Endothelial cell (in vitro differentiated cells): Measurements from ENCODE around the gene ASF1B. TPM values are rescaled to one million over a fixed set of nuclear protein-coding genes. Genes with fewer than 3 reads are reported as not detected.

Experiments
- DNase-seq: peaks from one replicate; pipeline ENCODE4 v3.0.0; 2021; ENCODE audit warnings: low spot score
- H3K27ac Mint-ChIP-seq: one replicate; pipeline ENCODE4 v1.8.0; 2021; ENCODE audit warnings: mixed read lengths, inconsistent platforms; ENCODE audit not compliant: unreplicated experiment
- H3K27me3 Mint-ChIP-seq: one replicate; pipeline ENCODE4 v1.8.0; 2021; ENCODE audit warnings: mild to moderate bottlenecking, moderate library complexity, mixed read lengths, inconsistent platforms; ENCODE audit not compliant: unreplicated experiment
- H3K36me3 Mint-ChIP-seq: one replicate; pipeline ENCODE4 v1.8.0; 2021; ENCODE audit warnings: mild to moderate bottlenecking, low read depth, mixed read lengths, inconsistent platforms; ENCODE audit not compliant: unreplicated experiment
- H3K4me1 Mint-ChIP-seq: one replicate; pipeline ENCODE4 v1.8.0; 2021; ENCODE audit warnings: mild to moderate bottlenecking, mixed read lengths, inconsistent platforms; ENCODE audit not compliant: unreplicated experiment
- H3K4me3 Mint-ChIP-seq: one replicate; pipeline ENCODE4 v1.8.0; 2021; ENCODE audit warnings: mild to moderate bottlenecking, mixed read lengths, inconsistent platforms; ENCODE audit not compliant: unreplicated experiment
- H3K9me3 Mint-ChIP-seq: one replicate; pipeline ENCODE4 v1.8.0; 2021; ENCODE audit warnings: mixed read lengths, inconsistent platforms; ENCODE audit not compliant: unreplicated experiment
- total RNA-seq: library from RNA; stranded (reverse); fragmentation: NEBNext Ultra II Directional; extraction: Animal tissue kit (Norgen Biotek cat#: 25700); gene quantifications from one replicate; pipeline ENCODE4 v1.2.1, GENCODE V29; 2021; ENCODE audit not compliant: unreplicated experiment
- TF ChIP-seq, protein P1 (sequence below): fragments of 200-600 bp; sonication (generic); IDR thresholded peaks from one replicate; pipeline ENCODE4 v1.5.0; 2021; ENCODE audit warnings: antibody characterized with exemption; ENCODE audit not compliant: unreplicated experiment

Gene ASF1B
- total RNA-seq, 1 donor from 2014 or later = 7.1 TPM

DNA sequence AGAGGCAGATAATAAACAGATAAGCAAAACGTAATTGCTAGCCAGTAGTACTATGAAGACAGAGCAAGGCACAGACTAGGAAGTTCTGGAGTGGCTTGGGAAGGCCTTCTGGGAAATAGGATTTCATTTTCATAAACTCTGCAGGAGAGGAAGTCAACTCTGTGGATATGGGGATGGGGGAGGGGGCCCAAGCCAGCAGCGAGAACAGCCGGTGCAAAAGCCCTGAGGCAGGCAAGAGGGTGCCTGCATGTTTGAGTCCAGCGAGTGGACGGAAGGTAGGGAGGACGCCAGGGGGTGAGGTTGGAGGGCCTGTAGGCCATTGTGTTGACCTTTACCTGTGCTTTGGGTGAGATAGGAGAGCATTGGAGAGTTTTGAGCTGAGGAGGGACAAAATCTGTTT, 9.0 kb upstream of the ASF1B start:
- Mint-ChIP-seq H3K27me3 (peaks cover 2% of the 10 kb centered on the region), H3K4me1 (peaks cover 15% of the 10 kb centered on the region), H3K36me3 (no peaks in the 10 kb centered on the region), H3K4me3 (no peak overlapping the region), H3K9me3 (no peaks in the 10 kb centered on the region), H3K27ac (no peak overlapping the region)
- no peak for DNase-seq
- TF ChIP-seq, protein P1, sequence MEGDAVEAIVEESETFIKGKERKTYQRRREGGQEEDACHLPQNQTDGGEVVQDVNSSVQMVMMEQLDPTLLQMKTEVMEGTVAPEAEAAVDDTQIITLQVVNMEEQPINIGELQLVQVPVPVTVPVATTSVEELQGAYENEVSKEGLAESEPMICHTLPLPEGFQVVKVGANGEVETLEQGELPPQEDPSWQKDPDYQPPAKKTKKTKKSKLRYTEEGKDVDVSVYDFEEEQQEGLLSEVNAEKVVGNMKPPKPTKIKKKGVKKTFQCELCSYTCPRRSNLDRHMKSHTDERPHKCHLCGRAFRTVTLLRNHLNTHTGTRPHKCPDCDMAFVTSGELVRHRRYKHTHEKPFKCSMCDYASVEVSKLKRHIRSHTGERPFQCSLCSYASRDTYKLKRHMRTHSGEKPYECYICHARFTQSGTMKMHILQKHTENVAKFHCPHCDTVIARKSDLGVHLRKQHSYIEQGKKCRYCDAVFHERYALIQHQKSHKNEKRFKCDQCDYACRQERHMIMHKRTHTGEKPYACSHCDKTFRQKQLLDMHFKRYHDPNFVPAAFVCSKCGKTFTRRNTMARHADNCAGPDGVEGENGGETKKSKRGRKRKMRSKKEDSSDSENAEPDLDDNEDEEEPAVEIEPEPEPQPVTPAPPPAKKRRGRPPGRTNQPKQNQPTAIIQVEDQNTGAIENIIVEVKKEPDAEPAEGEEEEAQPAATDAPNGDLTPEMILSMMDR = no peak

DNA sequence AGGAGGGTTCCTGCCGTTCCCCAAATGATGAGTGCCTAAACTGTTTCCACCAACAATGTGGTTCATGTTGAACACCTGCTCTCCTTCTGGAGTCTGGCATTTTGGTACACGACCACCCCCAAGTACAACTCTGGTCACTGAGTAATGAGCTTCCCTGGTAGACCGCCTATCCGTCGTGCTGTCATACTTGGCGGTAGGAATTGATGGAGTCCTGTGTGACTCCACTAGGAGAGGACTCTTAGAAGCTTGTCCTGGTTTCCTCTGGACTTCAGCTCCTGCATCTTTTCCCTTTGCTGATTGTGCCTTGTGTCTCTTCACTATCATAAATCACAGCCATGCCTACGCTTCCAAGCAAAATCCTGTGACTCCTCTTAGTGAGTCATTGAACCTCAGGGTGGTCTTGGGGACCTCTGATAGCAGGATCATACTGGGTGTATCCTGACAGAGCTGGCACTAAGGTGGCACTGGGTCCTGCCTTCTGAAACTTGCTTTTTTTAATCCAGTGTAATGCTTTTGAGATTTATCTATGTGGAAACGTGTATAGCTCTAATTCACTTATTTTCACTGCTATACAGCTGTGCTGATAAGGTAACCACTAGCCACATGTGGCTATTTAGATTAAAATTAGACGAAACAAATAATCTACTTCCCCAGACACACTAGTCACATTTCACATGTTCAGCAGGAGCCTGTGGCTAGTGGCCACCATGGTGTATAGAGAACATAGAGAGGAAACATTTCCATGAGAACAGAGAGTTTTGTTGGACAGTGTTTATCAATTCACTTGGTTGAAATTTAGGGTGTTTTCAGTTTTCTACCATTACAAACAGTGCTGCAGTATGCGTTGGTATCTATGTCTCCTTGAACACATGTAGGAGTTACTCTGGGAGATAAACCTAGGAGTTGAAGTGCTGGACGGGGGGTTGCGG, 6.1 kb upstream of the ASF1B start:
- no peak for DNase-seq
- Mint-ChIP-seq H3K9me3 (no peaks in the 10 kb centered on the region), H3K4me3 (no peak overlapping the region), H3K27ac (no peak overlapping the region), H3K36me3 (no peaks in the 10 kb centered on the region), H3K27me3 (no peaks in the 10 kb centered on the region), H3K4me1 (peaks cover 9% of the 10 kb centered on the region)
- TF ChIP-seq, protein P1 = no peak

DNA sequence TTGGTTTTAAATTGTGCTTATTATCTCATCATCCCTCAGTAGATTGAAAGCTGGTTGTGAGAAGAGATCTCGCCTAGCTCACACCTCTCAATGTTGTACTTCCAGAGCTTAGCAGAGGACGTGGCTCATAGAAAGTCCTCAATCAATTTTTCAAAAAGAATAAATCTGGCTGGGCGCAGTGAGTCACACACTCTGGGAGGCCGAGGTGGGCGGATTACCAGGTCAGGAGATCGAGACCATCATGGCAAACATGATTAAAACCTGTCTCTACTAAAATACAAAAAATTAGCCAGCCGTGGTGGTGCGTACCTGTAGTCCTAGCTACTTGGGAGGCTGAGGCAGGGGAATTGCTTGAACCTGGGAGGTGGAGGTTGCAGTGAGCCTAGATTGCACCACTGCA, 4.7 kb upstream of the ASF1B start:
- no peaks in the 10 kb centered on the region for H3K27me3 Mint-ChIP-seq
- H3K4me1 Mint-ChIP-seq = peaks cover 13% of the 10 kb centered on the region
- TF ChIP-seq, protein P1 = no peak
- no peak for DNase-seq
- no peaks in the 10 kb centered on the region for H3K9me3 Mint-ChIP-seq
- H3K4me3 Mint-ChIP-seq = no peak overlapping the region
- no peak overlapping the region for H3K27ac Mint-ChIP-seq
- no peaks in the 10 kb centered on the region for H3K36me3 Mint-ChIP-seq

DNA sequence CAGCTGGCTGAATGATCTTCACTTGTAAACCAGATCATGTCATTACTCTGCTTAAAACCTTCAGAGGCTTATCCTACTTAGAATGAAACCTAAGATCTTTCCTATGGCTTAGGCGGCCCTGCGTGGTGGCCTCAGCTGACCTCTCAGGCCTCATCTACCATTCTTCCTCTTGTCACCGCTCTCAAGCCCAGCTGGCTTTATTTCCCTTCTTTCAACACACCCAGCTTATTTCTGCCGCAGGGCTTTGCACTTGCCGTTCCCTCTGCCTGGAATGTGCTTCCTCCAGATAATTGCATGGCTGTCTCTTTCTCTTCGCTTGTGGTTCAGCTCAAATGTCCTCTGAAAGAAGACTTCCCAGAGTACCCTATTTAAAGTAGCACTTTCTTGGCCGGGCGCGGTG, 3.6 kb upstream of the ASF1B start:
- peaks cover 19% of the 10 kb centered on the region for H3K4me1 Mint-ChIP-seq
- TF ChIP-seq, protein P1 = no peak
- DNase-seq = no peak
- no peaks in the 10 kb centered on the region for H3K9me3 Mint-ChIP-seq
- H3K36me3 Mint-ChIP-seq = no peaks in the 10 kb centered on the region
- peak overlapping the region; percentile 61 for H3K4me3 Mint-ChIP-seq
- peaks cover 5% of the 10 kb centered on the region for H3K27me3 Mint-ChIP-seq
- peak overlapping the region; percentile 34 for H3K27ac Mint-ChIP-seq

DNA sequence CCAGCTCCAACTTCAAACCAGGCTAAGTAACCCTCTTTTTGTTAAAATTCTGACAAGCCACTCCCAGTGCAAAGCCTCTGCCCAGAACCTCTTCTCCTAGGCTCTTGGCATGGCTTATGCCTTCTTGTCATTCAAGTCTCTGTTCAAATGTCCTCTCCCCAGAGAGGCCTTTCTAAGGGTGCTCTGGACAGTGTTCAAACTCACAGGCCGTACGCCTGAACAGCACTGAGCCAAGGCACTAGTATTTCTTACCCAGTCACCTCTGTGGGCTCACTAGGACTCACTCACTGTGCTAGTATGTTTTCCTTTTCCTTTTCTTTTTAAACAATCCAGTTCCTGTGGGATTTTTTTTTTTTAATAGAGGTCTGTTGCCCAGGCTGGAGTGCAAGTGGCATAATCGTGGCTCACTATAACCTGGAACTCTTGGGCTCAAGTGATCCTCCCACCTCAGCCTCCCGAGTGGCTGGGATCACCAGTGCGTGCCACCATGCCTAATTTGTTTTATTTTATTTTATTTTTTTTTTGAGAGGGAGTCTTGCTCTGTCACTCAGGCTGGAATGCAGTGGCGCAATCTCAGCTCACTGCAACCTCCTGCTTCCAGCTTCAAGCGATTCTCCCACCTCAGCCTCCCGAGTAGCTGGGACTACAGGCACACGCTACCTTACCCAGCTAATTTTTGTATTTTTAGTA, 2.3 kb upstream of the ASF1B start:
- DNase-seq = no peak
- Mint-ChIP-seq H3K9me3 (no peaks in the 10 kb centered on the region), H3K27me3 (peaks cover 5% of the 10 kb centered on the region), H3K4me1 (peaks cover 19% of the 10 kb centered on the region), H3K27ac (peak overlapping the region; percentile 44), H3K4me3 (no peak overlapping the region), H3K36me3 (no peaks in the 10 kb centered on the region)
- TF ChIP-seq, protein P1 = no peak
